HepG2 (cell line): ENCODE measurements around the gene ALDH16A1. TPM values are rescaled to one million over a fixed set of nuclear protein-coding genes. Genes with fewer than 3 reads are reported as not detected.

Experiments
- ARHGAP35 ChIP-seq: sonication (generic); formaldehyde crosslinking; IDR thresholded peaks from 2 replicates; pipeline ENCODE4 v1.9.0; 2022; ENCODE audit warnings: mild to moderate bottlenecking, inconsistent platforms, moderate library complexity, missing genetic modification reagents, borderline replicate concordance
- DMAP1 ChIP-seq: IDR thresholded peaks from 2 replicates; pipeline ENCODE4 v1.6.1; 2016
- JDP2 ChIP-seq: sonication (generic); formaldehyde crosslinking; IDR thresholded peaks from 2 replicates; pipeline ENCODE4 v1.8.1; 2022; ENCODE audit warnings: missing genetic modification reagents, borderline replicate concordance
- KDM3A ChIP-seq: IDR thresholded peaks from 2 replicates; pipeline ENCODE4 v1.6.1; 2018; ENCODE audit warnings: low read depth, missing compliant biosample characterization
- MAFF ChIP-seq: IDR thresholded peaks from 2 replicates; pipeline ENCODE4 v1.6.1; 2011; ENCODE audit warnings: low read depth, low read length, improper control_type of control experiment
- MAZ ChIP-seq, 2 experiments: sonication (generic) in 1 of 2; formaldehyde crosslinking in 1 of 2; IDR thresholded peaks; 2 replicates each; pipeline versions ENCODE4 v1.5.0 to v1.6.1; 2012 to 2020; ENCODE audit warnings: low read depth in 2 of 2, mild to moderate bottlenecking in 2 of 2, borderline replicate concordance in 1 of 2, improper control_type of control experiment in 1 of 2, low read length in 1 of 2, missing genetic modification reagents in 1 of 2, moderate library complexity in 1 of 2
- MBNL3 ChIP-seq: fragments of 250-450 bp; sonication (Bioruptor Pico); conservative IDR thresholded peaks from 2 replicates; pipeline ENCODE4 v1.8.0; 2022; ENCODE audit warnings: mild to moderate bottlenecking, inconsistent platforms
- MIXL1 ChIP-seq: IDR thresholded peaks from 2 replicates; pipeline ENCODE4 v1.6.1; 2016
- MNT ChIP-seq: fragments of 450-650 bp; IDR thresholded peaks from 2 replicates; pipeline ENCODE4 v1.6.1; 2016
- NFKB2 ChIP-seq: sonication (generic); formaldehyde crosslinking; IDR thresholded peaks from 2 replicates; pipeline ENCODE4 v1.4.0; 2020; ENCODE audit warnings: missing genetic modification reagents, borderline replicate concordance
- SALL1 ChIP-seq: sonication (generic); formaldehyde crosslinking; IDR thresholded peaks from 2 replicates; pipeline ENCODE4 v1.8.0; 2022; ENCODE audit warnings: mild to moderate bottlenecking, missing genetic modification reagents
- SKI ChIP-seq: fragments of 450-650 bp; IDR thresholded peaks from one replicate; pipeline ENCODE4 v1.6.1; 2018; ENCODE audit warnings: mild to moderate bottlenecking; ENCODE audit not compliant: partially characterized antibody
- STAG1 ChIP-seq: sonication (generic); formaldehyde crosslinking; IDR thresholded peaks from 2 replicates; pipeline ENCODE4 v1.4.0; 2020; ENCODE audit warnings: missing genetic modification reagents
- TBX3 ChIP-seq: fragments of 450-650 bp; IDR thresholded peaks from 2 replicates; pipeline ENCODE4 v1.6.1; 2017; ENCODE audit warnings: antibody characterized with exemption, mild to moderate bottlenecking, inconsistent platforms, borderline replicate concordance
- TP53 ChIP-seq: sonication (generic); formaldehyde crosslinking; conservative IDR thresholded peaks from 2 replicates; pipeline ENCODE4 v1.4.0; 2020; ENCODE audit warnings: missing genetic modification reagents
- YEATS2 ChIP-seq: sonication (generic); formaldehyde crosslinking; IDR thresholded peaks from 2 replicates; pipeline ENCODE4 v1.4.0; 2020; ENCODE audit warnings: missing genetic modification reagents, borderline replicate concordance
- ZNF510 ChIP-seq: sonication (generic); formaldehyde crosslinking; IDR thresholded peaks from 2 replicates; pipeline ENCODE4 v1.4.0; 2020; ENCODE audit warnings: low read depth, mild to moderate bottlenecking, missing genetic modification reagents
- ZNF512B ChIP-seq: sonication (generic); formaldehyde crosslinking; IDR thresholded peaks from 2 replicates; pipeline ENCODE4 v1.5.1; 2020; ENCODE audit warnings: missing genetic modification reagents, mild to moderate bottlenecking, borderline replicate concordance
- ZNF777 ChIP-seq: sonication (generic); formaldehyde crosslinking; IDR thresholded peaks from 2 replicates; pipeline ENCODE4 v1.4.0; 2020; ENCODE audit warnings: missing genetic modification reagents
- polyA plus RNA-seq, 8 experiments: library from polyadenylated mRNA; depleted of rRNA in 3 of 8; stranded (reverse) in 7 of 8; unstranded in 1 of 8; fragments of >200 nt; fragmentation: Illumina TruSeq in 4 of 8; extraction: Trizol in 4 of 8; gene quantifications; 2 replicates each; pipeline versions ENCODE4 v1.2.1 to v1.2.3, GENCODE V29; 2011 to 2016; ENCODE audit warnings: low read depth in 4 of 8, missing spikeins in 1 of 8, mixed read lengths in 1 of 8; ENCODE audit not compliant: insufficient read depth in 1 of 8
- total RNA-seq, 5 experiments: library from RNA; depleted of rRNA; stranded (reverse); fragments of >200 nt; fragmentation: Illumina TruSeq; extraction: Trizol; gene quantifications; 2 replicates each; pipeline ENCODE4 v1.2.3, GENCODE V29; 2016; ENCODE audit warnings: low read depth in 1 of 5

The ALDH16A1 gene
- total and polyA plus RNA-seq, 2 of the 13 experiments (the other 11 are each of a cell fraction or from before 2014, with no cell fraction given), result 8.4 to 34.9 TPM

DNA sequence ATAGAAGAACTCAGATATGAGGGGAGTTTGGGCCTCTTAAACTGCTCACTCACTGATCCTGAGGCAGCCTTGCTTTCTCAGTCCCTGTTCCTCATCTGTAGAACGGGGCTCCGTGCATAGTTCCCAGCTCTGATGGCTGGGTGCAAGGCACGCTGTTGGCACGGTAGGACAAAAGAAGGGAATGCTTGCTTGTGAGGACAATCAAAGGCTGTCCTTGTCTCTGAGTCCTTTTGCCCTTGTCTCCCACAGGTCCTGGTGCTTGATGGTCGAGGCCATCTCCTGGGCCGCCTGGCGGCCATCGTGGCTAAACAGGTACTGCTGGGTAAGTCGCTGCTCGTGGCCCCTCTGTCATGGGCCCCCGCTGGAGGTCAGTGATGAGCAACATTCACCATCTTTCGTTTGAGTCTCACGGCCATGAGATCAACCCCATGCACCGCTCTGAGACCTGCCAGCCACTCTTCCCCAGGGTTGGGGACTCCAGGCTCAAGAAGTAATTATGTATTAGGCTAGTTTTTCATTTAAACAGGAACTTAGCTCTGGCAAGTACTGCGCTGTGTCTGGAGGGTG, 36.7 kb downstream of the ALDH16A1 start (continued):
- TF ChIP-seq ZNF512B, result no peak
- TF ChIP-seq DMAP1 (CRISPR knock-in tag), result 0 out of 2 replicates have a peak, but pooled peaks have one; percentile 57
- no peak for TF ChIP-seq TBX3
- TF ChIP-seq MIXL1, result 0 out of 2 replicates have a peak, but pooled peaks have one; percentile 34
- TF ChIP-seq KDM3A, result peak; percentile 57; the same call in 1 of the 2 replicates
- no peak for TF ChIP-seq MAZ (IDR thresholded peaks at IDR 0.05; ENCODE audit: borderline replicate concordance, low read depth, low read length)
- TF ChIP-seq MAZ (CRISPR knock-in tag; IDR thresholded peaks at IDR 0.05; ENCODE audit: low read depth), result no peak
- TF ChIP-seq JDP2, result no peak
- no peak for TF ChIP-seq ZNF777 (CRISPR knock-in tag)
- TF ChIP-seq ZNF510 (CRISPR knock-in tag), result peak; percentile 54; the same call in 1 of the 2 replicates
- TF ChIP-seq NFKB2 (CRISPR knock-in tag), result no peak
- 0 out of 2 replicates have a peak, but pooled peaks have one; percentile 10 for TF ChIP-seq MNT
- no peak for TF ChIP-seq SKI
- TF ChIP-seq STAG1, result 0 out of 2 replicates have a peak, but pooled peaks have one; percentile 18
- TF ChIP-seq ARHGAP35 (CRISPR knock-in tag), result no peak
- TF ChIP-seq YEATS2 (CRISPR knock-in tag), result peak; percentile 34; the same call in 1 of the 2 replicates
- TF ChIP-seq SALL1 (CRISPR knock-in tag), result peak; percentile 42
- no peak for TF ChIP-seq MBNL3
- TF ChIP-seq TP53 (CRISPR knock-in tag), result no peak
- TF ChIP-seq MAFF, result no peak
